ENCODE results near the gene CAPN5. TPM values are rescaled to one million over a fixed set of nuclear protein-coding genes. Genes with fewer than 3 reads are reported as not detected.

The CAPN5 gene
- total RNA-seq, 4 donors from 2014 or later: 1.8 to 16.6 (median 8.0) TPM

DNA sequence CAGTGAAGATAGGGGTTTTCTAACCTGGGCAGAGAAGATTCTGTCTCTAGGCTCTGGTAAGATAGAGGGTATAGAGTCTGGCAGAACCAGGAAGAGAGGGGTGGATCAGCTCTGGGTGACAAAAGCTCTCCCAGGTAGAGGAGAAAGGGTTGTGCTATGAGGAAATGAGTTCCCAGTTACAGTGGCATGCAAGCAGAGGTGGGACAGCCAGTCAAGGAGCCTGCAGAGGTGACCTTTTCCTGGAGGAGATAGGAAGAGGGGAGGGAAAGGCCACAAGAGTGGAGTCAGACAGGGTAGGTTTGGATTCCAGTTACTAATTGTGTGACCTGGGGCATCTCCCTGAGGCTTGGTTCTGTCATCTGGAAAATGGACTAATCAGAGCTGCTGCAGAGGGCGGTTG, 3.4 kb upstream of the CAPN5 start:
- no peaks in the 10 kb centered on the region for H3K36me3 ChIP-seq
- H3K4me1 ChIP-seq: no peaks in the 10 kb centered on the region
- DNase-seq: no peak
- no peaks in the 10 kb centered on the region for H3K27me3 ChIP-seq
- intact Hi-C loops (cut with DNase I; ENCODE audit: low total_unique reads): no loop called here
- no peaks in the 10 kb centered on the region for H3K9me3 ChIP-seq
- no peak overlapping the region for H3K27ac ChIP-seq
- H3K4me3 ChIP-seq: no peak overlapping the region
- TF ChIP-seq, protein P1, sequence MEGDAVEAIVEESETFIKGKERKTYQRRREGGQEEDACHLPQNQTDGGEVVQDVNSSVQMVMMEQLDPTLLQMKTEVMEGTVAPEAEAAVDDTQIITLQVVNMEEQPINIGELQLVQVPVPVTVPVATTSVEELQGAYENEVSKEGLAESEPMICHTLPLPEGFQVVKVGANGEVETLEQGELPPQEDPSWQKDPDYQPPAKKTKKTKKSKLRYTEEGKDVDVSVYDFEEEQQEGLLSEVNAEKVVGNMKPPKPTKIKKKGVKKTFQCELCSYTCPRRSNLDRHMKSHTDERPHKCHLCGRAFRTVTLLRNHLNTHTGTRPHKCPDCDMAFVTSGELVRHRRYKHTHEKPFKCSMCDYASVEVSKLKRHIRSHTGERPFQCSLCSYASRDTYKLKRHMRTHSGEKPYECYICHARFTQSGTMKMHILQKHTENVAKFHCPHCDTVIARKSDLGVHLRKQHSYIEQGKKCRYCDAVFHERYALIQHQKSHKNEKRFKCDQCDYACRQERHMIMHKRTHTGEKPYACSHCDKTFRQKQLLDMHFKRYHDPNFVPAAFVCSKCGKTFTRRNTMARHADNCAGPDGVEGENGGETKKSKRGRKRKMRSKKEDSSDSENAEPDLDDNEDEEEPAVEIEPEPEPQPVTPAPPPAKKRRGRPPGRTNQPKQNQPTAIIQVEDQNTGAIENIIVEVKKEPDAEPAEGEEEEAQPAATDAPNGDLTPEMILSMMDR (IDR thresholded peaks at IDR 0.05): no peak
- TF ChIP-seq POLR2A (IDR thresholded peaks at IDR 0.05): no peak

DNA sequence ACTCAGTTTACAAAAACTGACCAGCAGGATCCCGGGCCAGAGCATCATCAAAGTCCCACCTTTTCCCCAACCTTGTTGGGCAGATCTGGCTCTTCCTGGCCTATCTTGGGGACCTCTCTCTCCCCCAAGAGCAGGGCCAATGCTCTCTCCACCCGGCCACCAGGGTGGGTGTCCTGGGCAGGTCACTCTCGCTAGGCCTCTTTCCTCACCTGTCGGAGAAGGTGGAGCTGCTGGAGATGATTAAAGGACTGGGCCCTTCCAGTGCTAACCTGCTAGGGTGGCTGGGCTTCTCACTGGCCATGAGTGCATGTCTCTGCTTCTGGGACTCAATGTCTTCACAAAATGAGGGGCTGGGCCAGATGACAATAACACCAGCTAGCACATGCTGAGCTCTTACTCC, 2.9 kb upstream of the CAPN5 start:
- no peak for DNase-seq
- intact Hi-C loops (cut with DNase I; ENCODE audit: low total_unique reads): no loop called here

DNA sequence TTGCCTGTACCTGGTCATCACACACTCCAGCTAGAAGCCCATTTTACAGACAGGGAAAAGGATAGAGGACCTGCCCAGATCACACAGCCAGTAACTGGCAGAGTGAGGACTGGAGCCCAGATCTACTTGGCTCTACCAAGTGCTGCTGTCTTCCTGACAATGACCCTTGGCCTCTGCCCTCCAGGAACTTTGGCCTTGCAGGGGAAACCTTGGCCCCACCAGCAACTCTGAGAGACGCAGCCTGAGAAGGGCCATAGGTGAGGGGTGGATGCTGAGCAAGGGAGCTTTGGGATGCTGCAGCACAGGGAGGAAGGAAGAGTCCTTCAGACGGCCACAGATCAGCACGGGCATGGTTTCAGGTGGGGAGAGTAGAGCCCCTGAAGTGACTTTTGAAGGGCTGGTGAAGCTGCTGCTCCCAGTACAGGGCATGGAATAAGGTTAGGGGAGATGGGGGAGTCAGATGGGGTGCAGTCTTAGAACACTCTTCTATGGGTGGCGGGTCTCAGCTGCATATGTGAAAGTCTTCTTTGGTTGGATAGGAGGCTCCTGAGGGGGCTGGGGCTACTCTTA, 2.0 kb upstream of the CAPN5 start:
- no peaks in the 10 kb centered on the region for H3K27me3 ChIP-seq
- peak overlapping the region in 1 of 2 donors; percentile 96 for H3K27ac ChIP-seq
- H3K4me1 ChIP-seq: no peaks in the 10 kb centered on the region
- no peak for DNase-seq
- TF ChIP-seq POLR2A (IDR thresholded peaks at IDR 0.05): no peak
- TF ChIP-seq, protein P1 (IDR thresholded peaks at IDR 0.05): no peak
- no peak overlapping the region for H3K4me3 ChIP-seq
- intact Hi-C loops (cut with DNase I; ENCODE audit: low total_unique reads): no loop called here
- no peaks in the 10 kb centered on the region for H3K36me3 ChIP-seq
- no peaks in the 10 kb centered on the region for H3K9me3 ChIP-seq

More for the DNA sequence above, 2.9 kb upstream of the CAPN5 start:
- Histone ChIP-seq H3K9me3 (no peaks in the 10 kb centered on the region), H3K36me3 (no peaks in the 10 kb centered on the region), H3K27ac (no peak overlapping the region), H3K4me3 (no peak overlapping the region), H3K4me1 (no peaks in the 10 kb centered on the region), H3K27me3 (no peaks in the 10 kb centered on the region)
- TF ChIP-seq, protein P1 (IDR thresholded peaks at IDR 0.05): no peak
- no peak for TF ChIP-seq POLR2A (IDR thresholded peaks at IDR 0.05)

DNA sequence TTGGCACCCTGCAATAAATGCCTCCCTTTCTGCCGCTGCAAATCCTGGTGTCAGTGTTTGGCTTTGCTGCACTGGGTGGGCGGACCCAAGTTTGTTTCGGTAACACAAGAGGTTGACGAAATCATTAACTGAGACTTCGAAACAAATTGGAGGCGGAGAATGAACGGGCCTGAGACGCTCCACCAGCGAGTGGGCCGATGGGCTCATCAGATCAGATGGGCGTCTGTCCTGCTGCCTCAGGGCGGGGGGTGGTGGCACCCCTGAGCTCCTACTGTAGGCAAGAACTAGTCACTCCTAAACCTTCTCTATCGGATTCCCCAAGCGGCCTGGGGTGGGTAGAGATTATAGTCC, 918 bp upstream of the CAPN5 start:
- peak; percentile 71 to 72 for DNase-seq
- intact Hi-C loops (cut with DNase I; ENCODE audit: low total_unique reads): no loop called here

DNA sequence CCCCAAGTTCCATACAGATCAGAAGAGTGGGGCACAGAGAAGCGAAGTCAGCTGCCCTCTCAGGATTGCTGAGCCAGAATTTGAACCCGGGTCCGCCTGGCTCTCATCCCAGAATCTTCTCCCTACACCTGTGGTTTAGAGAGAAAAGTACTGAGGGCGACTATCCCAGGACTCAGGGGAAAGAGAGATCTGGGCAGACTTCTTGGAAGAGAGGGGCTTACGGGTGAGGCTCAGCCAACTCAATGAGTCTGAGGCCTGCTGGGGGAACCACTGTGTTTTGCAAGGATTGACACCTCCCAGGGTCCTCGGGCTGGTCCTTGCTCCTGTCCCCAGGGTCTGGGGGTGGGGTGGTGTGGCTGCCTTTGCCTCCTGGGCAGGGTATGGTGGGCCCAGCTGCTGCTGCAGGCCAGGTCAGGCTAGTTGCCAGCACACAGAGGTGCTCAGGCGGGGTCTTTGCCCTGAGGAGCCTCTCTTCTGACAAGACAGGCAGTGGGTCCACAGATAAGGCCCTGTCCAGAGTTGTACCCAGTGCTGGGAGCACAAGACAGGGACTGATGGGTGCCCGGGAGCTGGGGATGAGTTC, 1.2 kb downstream of the CAPN5 start:
- intact Hi-C loops (cut with DNase I; ENCODE audit: low total_unique reads): no loop called here
- TF ChIP-seq, protein P1 (IDR thresholded peaks at IDR 0.05): no peak
- TF ChIP-seq POLR2A (IDR thresholded peaks at IDR 0.05): no peak
- H3K4me3 ChIP-seq: peak overlapping the region in 1 of 2 donors; percentile 90
- no peaks in the 10 kb centered on the region for H3K27me3 ChIP-seq
- no peaks in the 10 kb centered on the region for H3K36me3 ChIP-seq
- H3K27ac ChIP-seq: peak overlapping the region; percentile 88 to 96
- peaks cover 4 to 7% of the 10 kb centered on the region in 2 donors for H3K4me1 ChIP-seq
- H3K9me3 ChIP-seq: no peaks in the 10 kb centered on the region
- DNase-seq: no peak

More for the DNA sequence above, 918 bp upstream of the CAPN5 start:
- TF ChIP-seq POLR2A (IDR thresholded peaks at IDR 0.05): no peak
- TF ChIP-seq, protein P1 (IDR thresholded peaks at IDR 0.05): no peak
- Histone ChIP-seq H3K4me3 (peak overlapping the region; percentile 68 to 90), H3K4me1 (no peaks in the 10 kb centered on the region), H3K36me3 (no peaks in the 10 kb centered on the region), H3K27me3 (no peaks in the 10 kb centered on the region), H3K9me3 (no peaks in the 10 kb centered on the region), H3K27ac (peak overlapping the region; percentile 88 to 96)
